Liver (tissue), 3 donors: ENCODE data around the gene ENOX1.

ENCODE experiments used
- CTCF ChIP-seq: fragments of 150-350 bp; IDR thresholded peaks from 2 replicates; pipeline ENCODE4 v1.5.1; 2017; ENCODE audit warnings: improper control_type of control experiment, low read depth, low read length; ENCODE audit not compliant: missing input control
- EGR1 ChIP-seq, 2 donors: IDR thresholded peaks; 2 replicates each; pipeline ENCODE4 v1.6.1; 2016 to 2018; ENCODE audit warnings: antibody characterized with exemption in 2 of 2, low read depth in 2 of 2
- FOXA1 ChIP-seq: IDR thresholded peaks from 2 replicates; pipeline ENCODE4 v1.6.1; 2016; ENCODE audit warnings: antibody characterized with exemption
- FOXA2 ChIP-seq: IDR thresholded peaks from 2 replicates; pipeline ENCODE4 v1.6.1; 2016; ENCODE audit warnings: antibody characterized with exemption
- JUND ChIP-seq, 2 donors: IDR thresholded peaks; 2 replicates each; pipeline ENCODE4 v1.6.1; 2016; ENCODE audit warnings: antibody characterized with exemption in 2 of 2
- RAD21 ChIP-seq, 2 donors: IDR thresholded peaks; 2 replicates each; pipeline ENCODE4 v1.6.1; 2016; ENCODE audit warnings: antibody characterized with exemption in 2 of 2, mild to moderate bottlenecking in 2 of 2
- SP1 ChIP-seq: IDR thresholded peaks from 2 replicates; pipeline ENCODE4 v1.6.1; 2018; ENCODE audit warnings: antibody characterized with exemption, mild to moderate bottlenecking
- TAF1 ChIP-seq: conservative IDR thresholded peaks from 2 replicates; pipeline ENCODE4 v1.6.1; 2016; ENCODE audit warnings: antibody characterized with exemption, mild to moderate bottlenecking
- ZBTB33 ChIP-seq: IDR thresholded peaks from 2 replicates; pipeline ENCODE4 v1.6.1; 2016; ENCODE audit warnings: antibody characterized with exemption
- TF ChIP-seq, protein P1 (sequence below): IDR thresholded peaks from 2 replicates; pipeline ENCODE4 v1.6.1; 2016; ENCODE audit warnings: antibody characterized with exemption
- TF ChIP-seq, protein P2 (sequence below): IDR thresholded peaks from 2 replicates; pipeline ENCODE4 v1.6.1; 2016; ENCODE audit warnings: antibody characterized with exemption
- TF ChIP-seq, protein P3 (sequence below): IDR thresholded peaks from 2 replicates; pipeline ENCODE4 v1.6.1; 2016; ENCODE audit warnings: antibody characterized with exemption, mild to moderate bottlenecking
- donor health status: healthy.
- donor health status: healthy.

- TF ChIP-seq CTCF (no peak), FOXA1 (no peak), ZBTB33 (no peak), JUND (IDR thresholded peaks at IDR 0.05) (no peak), RAD21 (IDR thresholded peaks at IDR 0.05) (no peak), TAF1 (no peak), SP1 (no peak), EGR1 (IDR thresholded peaks at IDR 0.05; ENCODE audit: low read depth in 2 of 2) (no peak), FOXA2 (no peak)
- TF ChIP-seq, protein P1, sequence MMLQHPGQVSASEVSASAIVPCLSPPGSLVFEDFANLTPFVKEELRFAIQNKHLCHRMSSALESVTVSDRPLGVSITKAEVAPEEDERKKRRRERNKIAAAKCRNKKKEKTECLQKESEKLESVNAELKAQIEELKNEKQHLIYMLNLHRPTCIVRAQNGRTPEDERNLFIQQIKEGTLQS, result no peak
- TF ChIP-seq, protein P2, sequence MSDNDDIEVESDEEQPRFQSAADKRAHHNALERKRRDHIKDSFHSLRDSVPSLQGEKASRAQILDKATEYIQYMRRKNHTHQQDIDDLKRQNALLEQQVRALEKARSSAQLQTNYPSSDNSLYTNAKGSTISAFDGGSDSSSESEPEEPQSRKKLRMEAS, result no peak
- TF ChIP-seq, protein P3, sequence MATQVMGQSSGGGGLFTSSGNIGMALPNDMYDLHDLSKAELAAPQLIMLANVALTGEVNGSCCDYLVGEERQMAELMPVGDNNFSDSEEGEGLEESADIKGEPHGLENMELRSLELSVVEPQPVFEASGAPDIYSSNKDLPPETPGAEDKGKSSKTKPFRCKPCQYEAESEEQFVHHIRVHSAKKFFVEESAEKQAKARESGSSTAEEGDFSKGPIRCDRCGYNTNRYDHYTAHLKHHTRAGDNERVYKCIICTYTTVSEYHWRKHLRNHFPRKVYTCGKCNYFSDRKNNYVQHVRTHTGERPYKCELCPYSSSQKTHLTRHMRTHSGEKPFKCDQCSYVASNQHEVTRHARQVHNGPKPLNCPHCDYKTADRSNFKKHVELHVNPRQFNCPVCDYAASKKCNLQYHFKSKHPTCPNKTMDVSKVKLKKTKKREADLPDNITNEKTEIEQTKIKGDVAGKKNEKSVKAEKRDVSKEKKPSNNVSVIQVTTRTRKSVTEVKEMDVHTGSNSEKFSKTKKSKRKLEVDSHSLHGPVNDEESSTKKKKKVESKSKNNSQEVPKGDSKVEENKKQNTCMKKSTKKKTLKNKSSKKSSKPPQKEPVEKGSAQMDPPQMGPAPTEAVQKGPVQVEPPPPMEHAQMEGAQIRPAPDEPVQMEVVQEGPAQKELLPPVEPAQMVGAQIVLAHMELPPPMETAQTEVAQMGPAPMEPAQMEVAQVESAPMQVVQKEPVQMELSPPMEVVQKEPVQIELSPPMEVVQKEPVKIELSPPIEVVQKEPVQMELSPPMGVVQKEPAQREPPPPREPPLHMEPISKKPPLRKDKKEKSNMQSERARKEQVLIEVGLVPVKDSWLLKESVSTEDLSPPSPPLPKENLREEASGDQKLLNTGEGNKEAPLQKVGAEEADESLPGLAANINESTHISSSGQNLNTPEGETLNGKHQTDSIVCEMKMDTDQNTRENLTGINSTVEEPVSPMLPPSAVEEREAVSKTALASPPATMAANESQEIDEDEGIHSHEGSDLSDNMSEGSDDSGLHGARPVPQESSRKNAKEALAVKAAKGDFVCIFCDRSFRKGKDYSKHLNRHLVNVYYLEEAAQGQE, result no peak
Measured at GRCh38 chr13:43760257-43760656, 26.5 kb downstream of the ENOX1 start.
